Medulla oblongata (tissue), 1 donor: ENCODE results near the gene ARHGEF26.
A peak's percentile ranks its signal among the peaks of the same experiment; 100 is the strongest.
"Not testable (repeated sequence)": the region's sequence is repeated elsewhere in the genome, so short reads cannot be mapped to it uniquely, and the experiment has no call there.

Source experiments
- DNase-seq: peaks from one replicate; pipeline ENCODE4 v3.0.0-alpha.2; 2015; ENCODE audit errors: extremely low spot score

The ARHGEF26 gene, protein sequence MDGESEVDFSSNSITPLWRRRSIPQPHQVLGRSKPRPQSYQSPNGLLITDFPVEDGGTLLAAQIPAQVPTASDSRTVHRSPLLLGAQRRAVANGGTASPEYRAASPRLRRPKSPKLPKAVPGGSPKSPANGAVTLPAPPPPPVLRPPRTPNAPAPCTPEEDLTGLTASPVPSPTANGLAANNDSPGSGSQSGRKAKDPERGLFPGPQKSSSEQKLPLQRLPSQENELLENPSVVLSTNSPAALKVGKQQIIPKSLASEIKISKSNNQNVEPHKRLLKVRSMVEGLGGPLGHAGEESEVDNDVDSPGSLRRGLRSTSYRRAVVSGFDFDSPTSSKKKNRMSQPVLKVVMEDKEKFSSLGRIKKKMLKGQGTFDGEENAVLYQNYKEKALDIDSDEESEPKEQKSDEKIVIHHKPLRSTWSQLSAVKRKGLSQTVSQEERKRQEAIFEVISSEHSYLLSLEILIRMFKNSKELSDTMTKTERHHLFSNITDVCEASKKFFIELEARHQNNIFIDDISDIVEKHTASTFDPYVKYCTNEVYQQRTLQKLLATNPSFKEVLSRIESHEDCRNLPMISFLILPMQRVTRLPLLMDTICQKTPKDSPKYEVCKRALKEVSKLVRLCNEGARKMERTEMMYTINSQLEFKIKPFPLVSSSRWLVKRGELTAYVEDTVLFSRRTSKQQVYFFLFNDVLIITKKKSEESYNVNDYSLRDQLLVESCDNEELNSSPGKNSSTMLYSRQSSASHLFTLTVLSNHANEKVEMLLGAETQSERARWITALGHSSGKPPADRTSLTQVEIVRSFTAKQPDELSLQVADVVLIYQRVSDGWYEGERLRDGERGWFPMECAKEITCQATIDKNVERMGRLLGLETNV

DNA sequence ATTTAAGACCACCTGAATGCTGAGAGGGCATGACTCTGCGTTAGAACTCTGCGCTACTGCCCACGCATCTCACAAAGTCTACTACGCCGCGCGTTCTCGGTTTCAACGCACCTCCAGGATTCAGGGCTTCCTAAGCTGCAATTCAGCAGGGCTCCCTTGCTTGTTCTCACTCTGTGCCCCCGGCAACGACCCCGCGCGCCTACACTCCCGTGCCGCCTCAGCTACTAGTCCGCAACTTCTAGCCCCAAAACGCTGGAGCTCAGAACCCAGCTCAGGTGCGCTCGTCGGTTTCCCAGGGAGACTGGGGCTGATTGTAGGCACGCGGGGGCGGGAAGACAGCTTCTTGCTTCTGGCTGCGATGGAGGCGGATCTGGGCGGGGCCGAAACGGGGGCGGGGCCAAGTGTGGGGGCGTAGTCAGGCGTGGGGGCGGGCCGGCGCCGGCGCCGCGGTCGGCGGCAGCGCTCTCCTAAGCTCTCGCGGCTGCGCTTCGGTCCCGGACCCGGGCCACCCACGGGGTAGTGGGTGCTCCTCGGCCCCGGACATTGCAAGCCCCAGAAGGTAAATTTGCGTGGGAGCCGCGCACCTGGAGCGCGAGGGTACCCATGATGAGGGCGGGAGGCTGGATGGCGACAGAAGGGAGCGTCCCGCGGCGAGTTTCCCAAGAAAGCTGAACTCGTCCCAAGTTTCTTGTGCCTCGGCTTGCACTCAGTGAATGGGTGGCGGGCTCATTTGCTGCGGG, at the start of gene ARHGEF26:
TSS of gene ARHGEF26 (plus strand) at position 430 of the 740 bp plus-strand sequence. CDS start 603 bp downstream, outside the sequence.
- DNase-seq: peak; percentile 83

DNA sequence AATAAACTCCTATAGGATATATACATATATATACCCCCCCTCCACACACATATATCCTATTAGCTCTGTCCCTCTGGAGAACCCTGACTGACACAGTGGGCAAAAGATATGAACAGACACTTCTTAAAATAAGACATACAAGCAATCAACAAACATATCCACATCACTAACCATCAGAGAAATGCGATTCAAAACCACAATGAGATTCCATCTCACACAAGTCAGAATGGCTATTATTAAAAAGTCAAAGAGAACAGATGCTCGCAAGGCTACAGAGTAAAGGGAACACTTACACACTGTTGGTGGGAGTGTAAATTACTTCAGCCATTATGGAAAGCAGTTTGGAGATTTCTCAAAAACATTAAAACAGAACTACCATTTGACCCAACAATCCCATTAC, 46.2 kb upstream of the ARHGEF26 start:
- DNase-seq: no peak

DNA sequence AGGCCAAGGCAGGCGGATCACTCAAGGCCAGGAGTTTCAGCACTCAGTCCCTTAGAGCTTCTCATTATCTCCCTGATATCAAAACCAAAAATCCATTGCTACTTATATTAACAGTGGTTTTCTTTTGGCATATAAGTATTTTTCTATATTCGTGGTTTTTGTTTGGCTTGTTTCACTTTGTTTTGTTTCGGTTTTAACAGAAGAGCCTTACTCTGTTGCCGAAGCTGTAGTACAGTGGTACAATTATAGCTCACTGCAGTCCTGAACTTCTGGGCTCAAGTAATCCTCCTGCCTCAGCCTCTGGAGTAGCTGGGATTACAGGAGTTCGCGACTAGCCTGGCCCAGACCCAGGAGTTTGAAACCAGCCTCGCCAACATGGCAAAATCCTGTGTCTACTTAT, 42.5 kb upstream of the ARHGEF26 start:
- no peak for DNase-seq

DNA sequence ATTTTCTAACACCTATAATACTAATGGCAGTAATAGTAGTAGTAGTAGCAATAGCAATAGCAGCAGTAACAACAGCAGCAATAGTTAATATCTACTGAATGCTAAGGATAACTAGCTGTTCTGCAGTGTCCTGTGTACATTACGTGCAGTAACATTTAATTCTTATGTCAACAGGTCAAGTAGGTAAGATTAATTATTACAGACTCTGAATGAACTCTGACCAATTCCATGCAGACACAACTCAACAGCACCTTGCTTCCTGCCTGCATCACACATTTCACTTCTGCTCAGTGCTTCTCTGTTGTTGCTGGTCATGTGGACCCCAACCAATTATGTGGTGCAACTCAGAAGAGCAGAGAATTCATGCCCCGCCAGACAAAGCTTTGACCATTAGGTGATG, 39.9 kb upstream of the ARHGEF26 start:
- DNase-seq: no peak

DNA sequence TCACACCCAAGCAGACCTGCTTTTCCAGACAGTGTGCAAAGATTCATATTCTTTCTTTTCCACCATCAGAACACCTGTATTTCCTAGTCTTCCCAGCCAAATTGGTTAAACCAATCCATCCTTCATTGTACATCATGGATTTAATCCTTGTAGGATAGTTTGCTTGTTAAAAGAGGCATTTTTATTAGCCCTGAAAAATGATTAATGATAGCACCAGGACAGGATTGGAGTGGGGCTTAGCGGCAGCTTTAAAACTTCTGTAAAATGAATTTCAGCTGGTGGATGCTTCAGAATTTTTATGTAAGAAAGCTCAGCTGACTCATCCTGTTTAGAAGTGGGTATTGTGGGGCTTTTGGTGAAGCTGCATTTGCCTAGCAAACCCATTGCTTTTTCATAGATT, 36.1 kb upstream of the ARHGEF26 start:
- DNase-seq: no peak

DNA sequence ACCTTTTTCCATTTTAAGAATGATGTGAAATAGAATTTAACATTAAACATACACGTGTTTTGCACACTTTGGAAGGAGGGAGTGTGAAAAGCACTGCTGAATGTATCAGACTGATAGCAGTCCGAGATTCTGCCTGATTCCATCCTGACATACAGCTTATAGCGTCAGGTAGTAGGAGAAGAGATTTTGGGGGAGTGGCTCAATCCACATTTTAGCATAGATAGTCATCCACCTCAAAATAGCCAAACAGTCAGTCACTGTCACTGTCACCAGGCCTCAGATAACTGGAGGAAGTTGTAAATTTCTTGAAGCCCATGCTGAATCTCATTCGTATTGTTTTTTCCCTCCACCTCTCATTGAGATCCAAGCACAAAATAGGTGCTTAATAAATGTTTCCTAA, 35.4 kb upstream of the ARHGEF26 start:
- DNase-seq: no peak

DNA sequence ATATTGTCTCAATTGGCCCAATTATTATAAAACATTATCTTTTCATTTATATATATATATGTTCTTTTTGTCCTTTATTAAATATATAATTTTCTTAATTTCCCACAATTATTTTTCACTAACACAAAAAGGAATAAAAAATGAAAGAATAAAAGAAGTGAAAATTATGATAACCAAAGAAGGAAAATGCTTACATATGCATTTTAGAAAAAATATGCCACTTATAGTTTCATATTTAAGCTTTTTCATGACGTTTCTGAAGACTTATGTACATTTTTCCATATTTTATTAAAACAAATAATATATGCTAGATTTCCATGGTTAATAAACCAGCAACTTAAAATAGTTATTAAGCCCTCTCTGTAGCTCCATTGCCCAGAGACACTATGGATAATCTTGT, 34.9 kb upstream of the ARHGEF26 start:
- DNase-seq: no peak

DNA sequence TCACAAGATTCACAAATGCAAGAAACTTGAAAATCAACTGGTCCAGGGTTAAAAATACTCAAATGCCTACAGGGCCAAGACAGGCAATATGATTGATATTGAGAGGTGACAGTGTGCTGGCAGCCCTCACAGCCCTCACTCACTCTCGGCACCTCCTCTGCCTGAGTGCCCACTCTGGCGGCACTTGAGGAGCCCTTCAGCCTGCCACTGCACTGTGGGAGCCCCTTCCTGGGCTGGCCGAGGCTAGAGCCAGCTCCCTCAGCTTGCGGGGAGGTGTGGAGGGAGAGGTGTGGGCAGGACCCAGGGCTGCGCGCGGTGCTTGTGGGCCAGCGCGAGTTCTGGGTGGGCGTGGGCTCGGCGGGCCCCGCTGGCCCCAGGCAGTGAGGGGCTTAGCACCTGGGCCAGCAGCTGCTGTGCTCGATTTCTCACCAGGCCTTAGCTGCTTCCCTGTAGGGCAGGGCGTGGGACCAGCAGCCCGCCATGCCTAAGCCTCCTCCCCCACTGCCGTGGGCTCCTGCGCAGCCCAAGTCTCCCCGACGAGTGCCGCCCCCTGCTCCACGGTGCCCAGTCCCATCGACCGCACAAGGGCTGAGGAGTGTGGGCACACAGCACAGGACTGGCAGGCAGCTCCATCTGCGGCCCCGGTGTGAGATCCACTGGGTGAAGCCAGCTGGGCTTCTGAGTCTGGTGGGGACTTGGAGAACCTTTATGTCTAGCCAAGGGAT, 33.3 kb upstream of the ARHGEF26 start:
- not testable (repeated sequence) for DNase-seq

DNA sequence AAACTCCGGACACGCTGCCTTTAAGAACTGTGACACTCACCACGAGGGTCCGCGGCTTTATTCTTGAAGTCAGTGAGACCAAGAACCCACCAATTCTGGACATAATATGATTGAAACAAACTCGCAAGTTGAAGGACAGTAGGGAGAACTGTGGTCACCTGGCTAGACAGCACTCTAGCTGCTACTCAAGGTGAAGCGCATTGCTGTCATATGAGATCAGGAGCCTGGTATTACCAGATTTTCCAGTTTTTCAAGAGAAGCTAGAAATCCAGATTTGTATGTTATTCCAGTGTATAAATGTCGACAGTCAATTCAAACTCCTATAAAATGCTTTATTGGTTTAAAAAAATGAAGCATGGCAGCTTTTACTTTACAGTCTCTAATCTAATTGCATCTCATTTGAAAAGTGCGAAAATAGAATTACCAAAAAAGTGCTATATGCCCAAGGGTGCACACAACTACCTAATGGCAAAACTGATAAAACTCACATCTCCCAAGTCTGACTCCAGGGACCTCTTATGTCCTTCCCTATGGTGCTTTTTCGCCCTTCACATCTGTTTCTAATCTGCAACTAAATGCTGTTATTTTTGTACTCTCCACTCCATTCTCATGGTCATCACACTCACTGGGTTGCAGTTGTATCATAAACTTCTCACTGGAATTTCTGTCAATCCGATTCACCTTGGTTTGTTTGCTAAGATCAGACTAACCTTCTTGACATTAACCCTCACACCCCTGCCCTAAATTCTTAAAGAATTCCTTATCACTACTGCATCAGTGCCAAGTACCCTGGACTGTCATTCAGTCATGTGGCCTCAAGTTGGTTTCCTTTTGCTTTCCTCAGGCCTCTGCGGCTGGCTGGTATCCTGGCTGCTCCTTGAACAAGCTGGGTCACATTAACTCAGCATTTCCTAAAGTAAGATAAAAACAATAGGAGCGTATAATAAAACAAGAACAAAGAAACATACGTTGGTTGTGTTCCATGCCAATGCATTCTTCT, 31.5 kb upstream of the ARHGEF26 start:
- no peak for DNase-seq

DNA sequence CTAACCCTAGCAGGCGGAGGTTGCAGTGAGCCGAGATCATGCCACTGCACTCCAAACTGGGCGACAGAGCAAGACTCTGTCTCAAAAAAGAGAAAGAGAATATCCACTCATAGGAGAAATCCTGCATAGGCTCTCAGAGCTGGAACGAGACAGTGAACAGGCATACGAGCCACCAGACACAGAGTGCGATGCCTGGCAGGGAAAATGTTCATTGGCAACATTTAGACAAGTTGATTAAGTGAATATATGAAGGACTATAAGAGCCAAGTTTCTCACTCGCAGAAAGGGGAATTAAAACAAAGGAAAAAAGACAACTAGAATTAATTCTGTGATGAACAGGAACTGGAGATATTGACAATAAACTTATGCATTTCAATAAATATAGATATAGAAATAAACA, 27.1 kb upstream of the ARHGEF26 start:
- DNase-seq: no peak

DNA sequence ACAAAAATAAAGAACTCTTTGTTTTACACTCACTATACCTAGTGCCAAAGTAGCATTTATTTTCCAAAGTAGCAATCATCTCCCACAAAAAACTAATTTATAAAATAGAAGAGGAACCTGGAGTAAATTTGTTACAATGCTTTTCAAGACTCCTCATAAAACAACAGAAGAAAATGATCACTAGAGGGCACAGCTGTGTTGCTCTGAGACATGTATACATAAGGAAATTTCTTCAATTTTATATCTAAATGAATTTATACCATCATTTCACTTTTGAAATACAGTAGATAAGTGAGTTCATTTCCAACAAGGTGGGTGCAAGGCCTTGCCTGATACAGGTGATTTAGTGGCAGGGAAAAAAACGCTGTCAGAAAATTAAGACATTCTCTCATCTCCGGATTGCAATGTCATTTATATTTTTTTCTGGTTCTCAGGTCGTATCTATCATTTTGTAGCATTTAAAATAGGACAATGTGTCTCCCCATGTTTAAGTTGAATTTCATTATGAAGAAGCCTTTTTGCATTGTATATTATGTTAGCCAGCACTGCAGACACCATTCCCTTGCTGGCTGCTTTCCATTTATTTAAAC, 25.3 kb upstream of the ARHGEF26 start:
- peak; percentile 47 for DNase-seq

DNA sequence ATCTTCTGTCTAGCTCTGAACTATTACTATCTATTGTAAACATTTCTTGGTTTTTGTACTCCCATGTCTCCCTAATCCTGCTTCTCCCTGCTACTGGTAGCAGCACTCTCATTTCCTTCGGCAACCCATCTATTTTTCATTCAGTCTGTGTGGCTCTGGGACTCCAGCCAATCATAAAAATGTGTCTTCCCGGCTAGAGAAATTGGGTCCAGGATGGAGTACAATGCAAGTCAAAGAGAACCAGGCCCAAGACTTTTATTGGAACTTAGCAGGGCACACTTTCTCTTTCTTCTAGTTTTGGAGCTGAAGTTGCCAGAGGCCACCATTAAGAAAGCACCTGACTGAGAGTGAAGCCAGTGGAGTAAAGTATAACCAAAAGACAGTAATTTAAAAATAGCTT, 22.8 kb upstream of the ARHGEF26 start:
- DNase-seq: peak; percentile 57

DNA sequence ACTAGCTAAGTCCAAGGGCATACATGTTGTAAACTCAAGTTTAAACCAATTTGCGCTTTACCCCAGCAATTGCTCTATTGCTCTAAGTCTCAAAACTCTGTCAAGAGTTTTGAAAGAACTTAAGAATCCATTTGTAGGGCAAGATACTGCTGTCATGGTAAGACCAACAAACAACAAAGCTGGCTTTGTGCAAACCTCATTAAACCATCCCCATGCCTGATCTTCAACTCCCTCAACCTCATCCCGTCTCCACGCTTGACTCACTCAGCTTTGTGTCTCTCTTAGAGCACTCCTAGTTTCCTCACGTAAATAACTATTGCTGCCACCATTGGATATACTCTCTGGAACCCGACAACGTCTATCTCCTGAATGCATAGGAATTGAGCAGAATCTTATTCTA, 20.6 kb upstream of the ARHGEF26 start:
- no peak for DNase-seq

DNA sequence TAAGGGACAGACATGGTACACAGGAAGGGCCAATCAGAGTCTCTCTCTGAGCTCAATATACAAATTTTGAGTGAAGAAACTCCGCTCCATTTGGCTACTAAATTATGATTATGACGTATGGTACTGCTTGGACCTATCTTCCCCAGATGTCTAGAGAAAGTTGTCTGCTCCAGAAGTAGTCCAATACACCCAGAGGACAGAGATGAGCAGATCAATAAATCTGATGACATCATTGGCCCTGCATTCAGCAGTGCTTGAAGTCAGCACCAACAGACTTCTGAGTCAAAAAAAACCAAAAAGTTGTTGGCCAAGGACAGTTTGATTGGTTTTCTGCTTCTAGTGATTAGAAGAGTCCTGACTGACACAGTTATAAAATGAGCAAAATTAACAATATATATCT, 19.9 kb upstream of the ARHGEF26 start:
- DNase-seq: no peak

DNA sequence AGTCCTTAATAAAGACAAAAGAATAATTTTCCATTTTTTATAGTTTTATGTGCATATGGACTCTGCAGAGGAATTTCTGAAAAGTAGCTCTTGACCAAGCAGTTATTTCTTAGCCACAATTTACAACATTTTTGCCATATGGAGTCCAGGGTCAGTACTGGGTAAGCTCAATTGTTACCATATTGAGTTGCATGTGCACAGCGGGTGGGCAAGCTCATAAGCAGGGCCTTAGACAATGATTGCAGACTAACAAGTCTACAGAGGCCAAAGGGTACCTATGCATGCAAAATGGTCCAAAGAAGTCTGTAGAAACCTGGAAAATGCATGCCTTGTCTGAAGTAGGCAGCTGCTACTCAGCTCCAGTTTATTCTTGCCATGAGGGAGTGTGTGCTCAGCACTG, 19.0 kb upstream of the ARHGEF26 start:
- DNase-seq: no peak

DNA sequence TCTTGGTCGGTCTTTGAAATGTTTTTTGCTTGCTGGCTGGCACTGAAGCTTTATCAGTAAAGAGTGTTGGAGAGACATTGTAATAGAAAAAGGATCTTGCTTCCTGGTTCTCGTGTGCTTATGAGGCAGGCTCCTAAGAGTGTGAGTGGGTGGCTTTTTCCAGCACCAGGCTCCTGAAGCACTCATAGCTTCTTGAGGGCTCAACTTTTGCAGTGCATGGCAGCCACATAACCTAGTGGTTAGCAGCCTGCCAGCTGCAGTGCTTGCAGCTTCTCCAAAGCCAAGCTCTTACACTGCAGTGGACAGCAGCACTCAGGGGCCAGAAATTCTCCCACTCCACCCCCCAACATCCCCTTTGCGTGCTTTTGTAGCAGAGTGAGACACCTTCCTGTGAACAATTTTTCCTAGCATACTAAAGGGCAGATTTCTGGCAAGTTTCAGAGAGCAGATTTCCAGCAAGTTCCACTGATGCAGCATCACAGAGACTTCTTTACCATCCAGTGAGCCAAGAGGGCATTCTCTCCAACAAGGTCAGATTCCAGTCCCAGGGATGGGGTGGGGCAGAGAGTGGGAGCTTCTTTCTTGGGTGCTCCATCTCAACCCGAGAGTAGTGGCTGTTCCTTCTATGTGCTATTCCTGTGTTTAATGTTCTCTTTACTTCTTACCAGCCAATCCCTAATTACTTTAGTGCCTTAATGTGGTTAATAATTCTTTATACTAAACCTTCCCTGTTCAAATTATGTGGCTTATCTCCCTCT, 15.8 kb upstream of the ARHGEF26 start:
- DNase-seq: no peak

DNA sequence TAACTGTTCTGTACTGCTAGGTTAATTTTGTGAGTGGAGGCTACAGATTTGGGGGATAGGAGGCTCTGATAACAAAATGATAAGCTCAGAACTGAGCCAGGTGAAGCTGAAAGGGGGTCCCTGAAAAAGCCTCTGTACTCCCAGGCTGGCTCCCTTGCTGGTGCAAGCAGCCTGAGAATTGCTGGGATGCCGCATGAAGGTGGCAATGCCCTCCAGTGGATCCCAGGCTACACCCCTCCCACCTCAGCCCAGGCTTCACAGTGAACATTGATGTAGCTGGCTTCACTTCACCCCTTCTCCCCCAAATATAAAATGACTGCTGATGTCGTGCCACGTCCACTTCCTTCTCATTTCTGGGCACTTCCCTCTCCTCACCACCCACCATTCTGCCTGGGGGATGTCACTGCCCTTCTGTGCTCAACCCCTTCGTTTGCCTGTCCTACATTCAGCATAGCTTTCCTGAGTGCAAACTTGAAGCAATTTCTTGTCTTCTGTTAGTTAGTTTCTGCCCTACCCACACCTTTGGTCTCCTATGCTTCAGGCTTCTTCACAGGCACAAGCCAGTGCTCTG, 9.7 kb upstream of the ARHGEF26 start:
- no peak for DNase-seq

DNA sequence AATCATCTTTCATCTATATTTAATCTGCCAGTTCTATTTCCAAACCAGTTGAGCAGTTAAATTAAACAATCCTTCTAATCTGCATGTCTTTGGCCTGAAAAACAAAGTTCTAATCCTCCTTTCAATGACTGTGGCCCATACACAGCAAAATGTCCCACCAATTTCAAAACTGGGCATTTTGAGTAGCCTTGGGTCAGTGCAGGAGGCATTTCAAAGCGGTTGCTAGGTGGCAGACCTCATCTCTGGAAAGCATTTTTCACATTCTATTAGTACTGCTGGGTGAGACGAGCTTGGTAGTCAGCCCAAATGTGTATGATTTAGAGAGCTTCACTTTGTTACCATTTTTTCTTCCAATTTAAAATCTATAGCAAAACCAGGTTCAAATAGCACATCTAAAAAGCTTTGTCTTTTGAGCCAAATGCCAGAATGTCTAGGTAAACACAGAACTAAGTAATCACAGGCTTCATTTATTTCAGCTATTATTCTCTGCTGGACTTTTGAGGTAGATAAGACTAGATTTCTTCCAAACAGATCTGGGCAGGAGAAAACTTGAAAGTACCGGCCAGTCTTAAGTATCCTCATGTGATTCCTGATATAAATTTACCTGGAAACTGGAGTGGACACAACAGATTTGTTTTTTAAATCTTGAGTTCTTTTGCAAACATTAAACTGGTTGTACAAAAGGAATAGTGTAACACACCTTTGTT, 8.9 kb upstream of the ARHGEF26 start:
- DNase-seq: no peak
